Activated naive CD8-positive, alpha-beta T cell treated with anti-CD3 and anti-CD28 coated beads, Interleukin-2, amount 50 U/mL, for 24 hours (primary cell): ENCODE measurements around the gene SLC66A1.

Experiments
- ATAC-seq: fragments of 150-1000 bp; cut with Tn5 transposase; one replicate; pipeline ENCODE4 v1.10.0; 2021
- DNase-seq: peaks from one replicate; pipeline ENCODE4 v3.0.0; 2021
- H3K27ac Mint-ChIP-seq: one replicate; pipeline ENCODE4 v1.8.0; 2021; ENCODE audit warnings: mild to moderate bottlenecking, mixed read lengths
- H3K27me3 Mint-ChIP-seq: one replicate; pipeline ENCODE4 v1.8.0; 2021; ENCODE audit warnings: mixed read lengths
- H3K36me3 Mint-ChIP-seq: one replicate; pipeline ENCODE4 v1.8.0; 2021; ENCODE audit warnings: low read depth, mixed read lengths
- H3K4me1 Mint-ChIP-seq: one replicate; pipeline ENCODE4 v1.8.0; 2021; ENCODE audit warnings: mixed read lengths
- H3K4me3 Mint-ChIP-seq: one replicate; pipeline ENCODE4 v1.8.0; 2021; ENCODE audit warnings: mild to moderate bottlenecking, moderate library complexity, mixed read lengths
- H3K9me3 Mint-ChIP-seq: one replicate; pipeline ENCODE4 v1.8.0; 2021; ENCODE audit warnings: mixed read lengths

The SLC66A1 gene

GRCh38 chr1:19350566-19350965 lies 38.4 kb downstream of the SLC66A1 start:
- DNase-seq: no peak
- Mint-ChIP-seq H3K9me3 (no peaks in the 10 kb centered on the region), H3K27ac (peak overlapping the region; percentile 40), H3K36me3 (peaks cover 27% of the 10 kb centered on the region), H3K4me1 (no peaks in the 10 kb centered on the region), H3K4me3 (no peak overlapping the region), H3K27me3 (no peaks in the 10 kb centered on the region)
- no peak for ATAC-seq

- Mint-ChIP-seq H3K27me3 (no peaks in the 10 kb centered on the region), H3K4me1 (no peaks in the 10 kb centered on the region), H3K4me3 (no peak overlapping the region), H3K9me3 (no peaks in the 10 kb centered on the region), H3K27ac (no peak overlapping the region), H3K36me3 (peaks cover 32% of the 10 kb centered on the region)
- no peak for DNase-seq
- ATAC-seq: no peak
Measured at GRCh38 chr1:19351873-19352272, 39.7 kb downstream of the SLC66A1 start.

GRCh38 chr1:19352839-19353238 lies 40.7 kb downstream of the SLC66A1 start:
- no peaks in the 10 kb centered on the region for H3K9me3 Mint-ChIP-seq
- no peak for DNase-seq
- no peak for ATAC-seq
- H3K4me1 Mint-ChIP-seq: no peaks in the 10 kb centered on the region
- H3K27me3 Mint-ChIP-seq: no peaks in the 10 kb centered on the region
- H3K36me3 Mint-ChIP-seq: peaks cover 35% of the 10 kb centered on the region
- no peak overlapping the region for H3K27ac Mint-ChIP-seq
- H3K4me3 Mint-ChIP-seq: no peak overlapping the region

DNA sequence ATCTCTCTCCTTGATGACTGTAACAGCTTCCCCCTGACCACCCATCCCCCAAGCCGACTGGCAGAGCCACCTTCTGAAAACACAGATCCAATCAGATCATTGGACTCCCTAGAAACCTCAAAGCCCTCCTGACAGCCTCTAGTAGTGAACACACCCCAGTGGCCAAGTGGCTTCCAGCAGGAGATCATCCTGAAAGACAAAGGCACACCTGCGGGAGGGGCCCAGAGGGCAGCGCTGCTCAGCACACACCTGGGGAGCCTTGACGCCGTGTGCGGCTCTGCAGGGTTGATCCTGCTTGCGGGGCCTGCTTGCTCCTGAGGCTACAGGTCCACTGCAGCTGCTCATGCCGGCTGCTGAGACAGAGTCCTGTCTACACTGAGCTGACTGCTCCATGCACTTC lies 41.5 kb downstream of the SLC66A1 start:
- Mint-ChIP-seq H3K4me1 (no peaks in the 10 kb centered on the region), H3K9me3 (no peaks in the 10 kb centered on the region), H3K27me3 (no peaks in the 10 kb centered on the region), H3K27ac (no peak overlapping the region), H3K36me3 (peaks cover 36% of the 10 kb centered on the region), H3K4me3 (no peak overlapping the region)
- no peak for DNase-seq
- ATAC-seq: no peak

GRCh38 chr1:19354531-19354981 lies 42.4 kb downstream of the SLC66A1 start:
- H3K36me3 Mint-ChIP-seq: peaks cover 36% of the 10 kb centered on the region

GRCh38 chr1:19356266-19356665 lies 44.1 kb downstream of the SLC66A1 start:
- no peak for DNase-seq
- H3K4me1 Mint-ChIP-seq: peaks cover 19% of the 10 kb centered on the region
- no peak for ATAC-seq
- no peaks in the 10 kb centered on the region for H3K27me3 Mint-ChIP-seq
- H3K4me3 Mint-ChIP-seq: no peak overlapping the region
- H3K27ac Mint-ChIP-seq: no peak overlapping the region
- H3K9me3 Mint-ChIP-seq: no peaks in the 10 kb centered on the region
- peaks cover 33% of the 10 kb centered on the region for H3K36me3 Mint-ChIP-seq

More at GRCh38 chr1:19354531-19354981, 42.4 kb downstream of the SLC66A1 start:
- Mint-ChIP-seq H3K27ac (no peak overlapping the region), H3K9me3 (no peaks in the 10 kb centered on the region), H3K27me3 (no peaks in the 10 kb centered on the region), H3K4me3 (no peak overlapping the region), H3K4me1 (peaks cover 2% of the 10 kb centered on the region)
- DNase-seq (no peak), ATAC-seq (no peak)

- no peak for ATAC-seq
- Mint-ChIP-seq H3K4me1 (peaks cover 30% of the 10 kb centered on the region), H3K27ac (no peak overlapping the region), H3K4me3 (no peak overlapping the region), H3K9me3 (no peaks in the 10 kb centered on the region), H3K36me3 (peaks cover 28% of the 10 kb centered on the region), H3K27me3 (no peaks in the 10 kb centered on the region)
- no peak for DNase-seq
Measured at GRCh38 chr1:19357299-19357986, 45.3 kb downstream of the SLC66A1 start.

DNA sequence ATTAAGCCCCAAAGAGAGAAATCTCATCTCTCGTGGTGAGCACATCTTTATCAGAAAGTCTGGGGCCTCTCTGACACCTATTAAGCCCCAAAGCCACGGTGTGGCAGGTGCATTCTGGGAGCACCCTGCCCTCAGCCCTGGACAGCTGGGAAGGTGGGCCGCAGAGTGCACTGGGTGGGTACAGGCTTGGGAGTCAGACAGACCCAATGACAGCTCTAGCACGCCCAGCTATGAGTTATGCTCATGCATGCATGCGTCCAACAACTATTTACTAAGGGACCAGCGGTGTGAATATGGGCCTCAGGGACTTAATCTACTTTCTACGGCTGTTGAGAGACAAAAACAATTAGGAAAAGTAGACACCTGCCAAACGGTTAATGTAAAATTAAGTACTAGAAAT lies 46.6 kb downstream of the SLC66A1 start:
- DNase-seq (no peak), ATAC-seq (no peak)
- Mint-ChIP-seq H3K9me3 (no peaks in the 10 kb centered on the region), H3K27me3 (no peaks in the 10 kb centered on the region), H3K4me1 (peaks cover 35% of the 10 kb centered on the region), H3K4me3 (no peak overlapping the region), H3K27ac (no peak overlapping the region), H3K36me3 (peaks cover 29% of the 10 kb centered on the region)

DNA sequence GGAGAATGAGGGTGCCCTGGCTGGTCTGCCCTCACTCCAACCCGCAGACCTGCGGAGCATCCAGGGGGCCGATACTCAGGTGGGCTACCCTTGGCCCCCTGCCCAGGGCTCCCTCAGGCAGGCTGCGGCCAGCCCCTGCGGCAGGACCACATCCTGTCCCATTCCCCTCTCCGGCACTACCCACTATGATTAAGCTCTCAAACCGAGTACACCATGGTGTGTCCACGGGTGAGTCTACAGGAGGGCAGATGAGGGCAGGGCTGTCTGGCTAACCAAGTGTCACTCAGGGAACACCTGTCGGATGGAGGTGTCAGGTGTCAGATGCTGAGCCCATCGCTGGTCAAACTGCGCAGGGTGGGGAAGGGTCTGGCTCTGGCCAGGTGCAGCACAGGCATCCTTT lies 47.2 kb downstream of the SLC66A1 start:
- peak overlapping the region; percentile 44 for H3K27ac Mint-ChIP-seq
- no peaks in the 10 kb centered on the region for H3K27me3 Mint-ChIP-seq

GRCh38 chr1:19360016-19360415 lies 47.9 kb downstream of the SLC66A1 start:
- H3K9me3 Mint-ChIP-seq: no peaks in the 10 kb centered on the region
- H3K27ac Mint-ChIP-seq: peak overlapping the region; percentile 44
- H3K4me1 Mint-ChIP-seq: peaks cover 35% of the 10 kb centered on the region
- H3K27me3 Mint-ChIP-seq: no peaks in the 10 kb centered on the region
- ATAC-seq (no peak), DNase-seq (no peak)
- H3K36me3 Mint-ChIP-seq: peaks cover 23% of the 10 kb centered on the region
- H3K4me3 Mint-ChIP-seq: no peak overlapping the region

More for the DNA sequence above, 47.2 kb downstream of the SLC66A1 start:
- no peak overlapping the region for H3K4me3 Mint-ChIP-seq
- H3K9me3 Mint-ChIP-seq: no peaks in the 10 kb centered on the region
- peaks cover 26% of the 10 kb centered on the region for H3K36me3 Mint-ChIP-seq
- peaks cover 35% of the 10 kb centered on the region for H3K4me1 Mint-ChIP-seq
- DNase-seq (no peak), ATAC-seq (no peak)

DNA sequence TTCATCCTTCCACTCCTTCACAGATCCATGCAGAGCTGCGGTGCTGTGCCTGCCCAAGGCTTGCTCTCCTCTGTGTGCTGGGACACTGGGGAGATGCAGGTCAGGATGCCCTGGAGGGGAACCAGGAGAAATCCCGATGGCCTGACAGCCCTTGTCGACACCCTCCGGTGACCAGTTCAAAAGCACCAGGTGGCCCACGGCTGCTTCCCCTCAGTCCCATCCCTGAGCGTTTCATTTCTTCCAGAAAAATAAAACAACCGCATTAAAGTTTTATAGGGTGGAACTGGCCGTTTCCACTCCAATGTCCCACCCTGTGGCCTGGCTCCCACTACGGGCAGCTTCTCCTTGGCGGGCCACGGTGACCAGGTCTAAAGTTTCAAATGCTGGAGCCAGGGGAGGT lies 48.3 kb downstream of the SLC66A1 start:
- no peak for ATAC-seq
- Mint-ChIP-seq H3K27me3 (no peaks in the 10 kb centered on the region), H3K9me3 (no peaks in the 10 kb centered on the region), H3K27ac (no peak overlapping the region), H3K4me1 (peaks cover 35% of the 10 kb centered on the region), H3K36me3 (peaks cover 22% of the 10 kb centered on the region), H3K4me3 (no peak overlapping the region)
- DNase-seq: no peak

GRCh38 chr1:19360843-19361610 lies 48.9 kb downstream of the SLC66A1 start:
- H3K36me3 Mint-ChIP-seq: peaks cover 16% of the 10 kb centered on the region
- ATAC-seq: no peak

GRCh38 chr1:19361611-19362147 lies 49.6 kb downstream of the SLC66A1 start:
- peaks cover 15% of the 10 kb centered on the region for H3K36me3 Mint-ChIP-seq
- ATAC-seq (no peak), DNase-seq (no peak)
- peak overlapping the region; percentile 34 for H3K27ac Mint-ChIP-seq
- no peaks in the 10 kb centered on the region for H3K27me3 Mint-ChIP-seq
- H3K4me3 Mint-ChIP-seq: no peak overlapping the region
- no peaks in the 10 kb centered on the region for H3K9me3 Mint-ChIP-seq
- peaks cover 35% of the 10 kb centered on the region for H3K4me1 Mint-ChIP-seq

More at GRCh38 chr1:19360843-19361610, 48.9 kb downstream of the SLC66A1 start:
- no peak overlapping the region for H3K4me3 Mint-ChIP-seq
- no peaks in the 10 kb centered on the region for H3K9me3 Mint-ChIP-seq
- no peaks in the 10 kb centered on the region for H3K27me3 Mint-ChIP-seq
- peaks cover 35% of the 10 kb centered on the region for H3K4me1 Mint-ChIP-seq
- no peak for DNase-seq
- H3K27ac Mint-ChIP-seq: peak overlapping the region; percentile 34

DNA sequence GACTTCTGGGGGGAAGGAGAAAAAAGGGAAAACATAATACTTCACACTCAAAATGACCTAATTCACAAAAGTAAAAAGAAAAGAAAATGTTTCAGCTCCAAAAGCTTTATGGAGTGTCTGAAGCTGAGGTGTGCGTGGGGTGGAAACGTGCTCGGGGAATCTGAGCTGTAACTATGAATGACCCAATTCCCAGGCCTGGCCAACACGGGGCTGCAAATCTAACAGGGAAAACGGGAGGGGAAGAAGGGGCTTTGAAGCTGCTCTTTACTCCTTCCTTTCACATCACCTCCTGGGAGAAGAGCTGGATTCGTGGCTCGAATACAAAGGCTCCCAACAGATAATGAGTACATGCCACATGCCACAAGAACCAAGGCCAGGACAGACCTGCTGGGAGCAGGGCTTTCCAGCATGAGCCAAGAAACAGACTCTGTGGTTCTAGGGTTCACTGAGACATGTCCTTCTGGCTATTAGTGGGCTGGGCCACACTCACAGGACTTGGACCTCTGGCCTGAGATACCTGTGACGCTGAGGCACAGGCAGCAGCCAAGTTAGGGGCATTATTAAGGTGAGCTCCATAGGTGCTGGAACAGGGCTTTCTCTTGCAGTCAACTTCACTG lies 51.5 kb downstream of the SLC66A1 start:
- no peak overlapping the region for H3K4me3 Mint-ChIP-seq
- H3K27me3 Mint-ChIP-seq: no peaks in the 10 kb centered on the region
- H3K27ac Mint-ChIP-seq: no peak overlapping the region
- no peak for DNase-seq
- ATAC-seq: peak; percentile 13
- H3K9me3 Mint-ChIP-seq: no peaks in the 10 kb centered on the region
- H3K4me1 Mint-ChIP-seq: peaks cover 35% of the 10 kb centered on the region
- H3K36me3 Mint-ChIP-seq: peaks cover 10% of the 10 kb centered on the region
